GM15510 (cell line): ENCODE data around the gene PDE1C.

Experiments
- POLR2A ChIP-seq: IDR thresholded peaks from 3 replicates; pipeline ENCODE4 v1.6.1; 2011; ENCODE audit warnings: borderline replicate concordance; ENCODE audit not compliant: insufficient read length; ENCODE audit errors: extremely low read depth

The PDE1C gene

DNA sequence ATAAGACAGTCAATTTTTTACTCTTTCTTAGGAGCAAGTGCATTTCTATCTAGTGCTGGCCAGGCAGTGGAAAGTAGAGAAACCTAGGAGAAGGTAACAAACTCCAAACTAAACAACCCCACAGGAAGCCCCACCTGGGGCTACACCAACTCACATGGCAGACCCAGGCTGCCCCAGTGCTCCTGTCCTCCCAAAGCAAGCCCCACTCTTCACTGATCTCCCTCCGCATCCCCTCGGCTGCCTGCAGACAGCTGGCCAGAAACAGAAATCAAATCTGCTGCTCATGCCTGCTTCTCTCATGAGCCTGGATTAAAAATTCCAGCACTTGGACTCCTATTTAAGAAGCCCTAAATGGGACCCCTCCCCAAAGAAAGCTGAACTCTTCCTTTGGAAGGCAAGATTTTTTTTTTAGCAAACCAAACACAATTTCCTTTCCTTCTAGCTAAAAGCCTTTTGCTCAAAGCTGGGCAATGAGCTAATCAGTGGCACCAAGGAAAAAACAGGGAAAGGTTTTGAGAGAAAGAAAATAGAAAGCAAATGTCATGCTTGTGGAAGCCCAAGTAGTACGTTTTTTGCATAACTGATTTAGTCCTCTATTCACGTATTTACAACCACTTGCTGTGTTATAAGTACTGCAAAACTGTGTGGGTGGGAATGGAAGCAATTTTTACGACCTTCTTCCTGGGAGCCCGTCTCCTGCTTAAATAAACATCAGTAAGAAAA lies 10.8 kb downstream of the PDE1C start:
- no peak for TF ChIP-seq POLR2A

DNA sequence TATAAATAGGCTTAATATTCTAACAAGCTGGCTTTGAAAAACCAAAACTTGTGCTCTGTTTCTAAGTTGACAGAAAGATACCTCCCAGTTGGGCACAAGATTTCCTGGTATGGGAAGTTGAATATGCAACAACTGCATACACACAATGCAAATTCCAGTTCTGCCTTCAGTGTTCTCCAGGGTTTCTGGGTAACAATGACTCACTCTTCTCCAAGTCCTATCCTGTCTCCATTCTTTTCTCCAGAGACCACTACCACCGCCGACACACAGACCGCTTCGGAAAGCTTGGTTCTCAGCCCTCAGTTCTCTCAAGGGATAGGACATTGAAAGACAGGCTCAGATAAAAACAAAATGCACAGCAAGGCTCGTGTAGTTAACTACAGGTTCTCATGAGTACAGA lies 12.2 kb downstream of the PDE1C start:
- TF ChIP-seq POLR2A, result no peak

DNA sequence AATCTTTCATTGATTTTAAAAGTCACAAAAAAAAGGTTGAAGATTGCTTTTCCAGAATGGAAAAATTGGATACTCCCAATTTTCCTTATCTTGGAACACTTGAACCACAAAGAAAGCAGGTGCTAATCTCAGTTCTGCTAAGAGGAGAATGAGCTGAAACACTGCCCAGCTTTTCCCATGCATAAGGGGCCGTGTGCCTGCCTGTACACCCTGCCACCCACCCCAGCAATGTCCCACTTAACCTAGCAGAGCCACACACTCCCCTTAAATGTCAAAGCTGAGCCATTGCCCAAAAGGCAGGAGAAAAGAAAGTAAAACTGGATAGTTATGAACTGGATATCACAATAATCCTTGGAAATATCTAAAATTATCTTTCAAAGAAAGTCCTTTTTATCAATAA lies 13.4 kb downstream of the PDE1C start:
- TF ChIP-seq POLR2A, result no peak

DNA sequence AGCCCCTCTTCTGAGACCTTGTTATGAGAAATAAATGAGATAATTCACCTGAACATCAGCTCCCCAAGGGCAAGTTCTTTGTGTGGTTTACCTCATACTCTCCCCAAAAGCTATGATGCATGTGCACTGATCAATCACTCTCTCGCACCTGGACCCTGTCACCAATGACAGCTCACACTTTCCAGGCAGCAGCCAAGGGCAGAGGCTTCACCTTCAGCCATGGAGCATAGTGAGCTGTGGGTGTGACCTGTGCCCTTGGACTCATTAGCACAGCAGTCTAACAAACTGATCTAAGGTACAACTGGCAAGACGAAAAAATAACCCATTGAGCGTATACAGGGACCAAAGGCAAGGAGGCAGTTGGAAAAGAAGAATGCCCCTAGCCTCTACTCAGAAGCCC lies 17.0 kb downstream of the PDE1C start:
- TF ChIP-seq POLR2A, result no peak

DNA sequence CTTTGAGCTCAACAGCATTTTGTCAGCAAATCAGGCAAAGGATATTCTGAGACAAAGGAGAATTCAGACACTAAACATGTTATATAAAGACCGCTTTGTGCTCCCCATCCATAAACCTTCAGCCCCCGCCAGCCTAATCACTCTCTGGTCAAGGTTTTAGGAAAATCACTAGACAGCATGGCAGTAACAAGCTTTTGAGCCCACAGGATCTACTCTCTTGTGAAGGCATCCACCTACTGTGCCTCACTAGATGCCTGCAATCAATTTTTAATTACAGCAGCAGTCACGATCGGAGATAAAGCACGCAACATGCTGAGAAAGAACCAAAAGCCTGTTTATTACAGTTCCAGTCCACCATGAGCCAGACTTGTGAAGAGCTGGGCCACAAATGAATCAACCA lies 19.1 kb downstream of the PDE1C start:
- no peak for TF ChIP-seq POLR2A

DNA sequence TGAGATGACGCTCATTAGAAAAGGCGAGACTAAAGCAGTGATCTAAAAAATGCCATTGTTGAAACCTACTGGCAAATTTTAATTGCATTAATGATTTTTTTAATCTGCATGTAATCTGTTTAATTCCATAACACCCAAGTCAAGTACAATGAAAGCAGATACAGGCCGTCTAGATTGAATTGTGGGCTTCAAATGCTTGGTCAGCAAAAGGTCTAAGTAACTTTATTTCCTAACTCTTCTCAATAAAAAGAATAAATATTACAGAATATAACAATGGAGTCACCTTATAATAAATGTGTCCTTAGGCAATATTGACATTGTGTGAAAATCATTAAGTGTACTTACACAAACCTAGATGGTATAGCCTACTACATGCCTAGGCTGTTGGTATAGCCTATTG lies 20.6 kb downstream of the PDE1C start:
- no peak for TF ChIP-seq POLR2A

DNA sequence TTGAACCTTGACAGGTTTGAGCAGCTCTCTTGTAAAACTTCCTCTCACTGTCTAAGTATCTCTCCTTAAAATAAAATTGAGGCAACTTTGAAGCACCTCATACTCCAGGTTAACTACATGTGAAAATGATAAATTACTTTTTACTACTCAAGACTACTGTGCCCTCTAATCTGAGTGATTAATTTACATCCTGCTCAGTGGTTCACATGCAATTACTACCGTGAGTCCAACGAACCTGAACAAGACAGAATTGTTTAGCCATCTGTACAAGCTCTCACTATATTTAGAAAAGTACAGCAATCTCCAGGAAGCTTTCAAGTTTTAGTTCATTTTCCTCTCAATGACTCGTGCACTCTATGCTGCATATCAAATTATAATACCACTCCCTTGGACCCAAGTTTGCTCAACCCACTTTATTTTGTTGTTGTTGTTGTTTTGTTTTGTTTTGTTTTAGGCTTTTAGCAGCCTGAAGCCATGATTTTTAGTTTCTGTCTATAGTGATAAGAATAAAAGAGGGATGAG lies 21.2 kb downstream of the PDE1C start:
- no peak for TF ChIP-seq POLR2A

DNA sequence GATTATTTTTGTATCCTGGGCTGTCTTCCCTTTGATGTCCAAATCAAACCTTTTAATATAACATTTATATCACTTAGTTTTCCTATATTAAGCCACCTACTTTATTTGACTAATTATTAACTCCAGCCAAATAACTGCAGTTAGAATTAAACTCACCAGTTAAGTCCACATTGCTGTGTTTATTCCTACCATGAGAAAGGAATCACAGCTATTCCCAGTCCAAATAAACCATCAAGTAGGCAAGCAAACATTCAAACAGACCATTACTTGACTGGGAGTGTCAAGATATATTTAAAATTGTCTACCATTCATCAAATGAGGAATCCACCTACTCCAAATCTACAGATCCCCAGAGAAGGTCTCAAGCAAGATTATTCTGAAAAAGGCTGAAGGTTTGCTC lies 22.4 kb downstream of the PDE1C start:
- TF ChIP-seq POLR2A, result no peak

DNA sequence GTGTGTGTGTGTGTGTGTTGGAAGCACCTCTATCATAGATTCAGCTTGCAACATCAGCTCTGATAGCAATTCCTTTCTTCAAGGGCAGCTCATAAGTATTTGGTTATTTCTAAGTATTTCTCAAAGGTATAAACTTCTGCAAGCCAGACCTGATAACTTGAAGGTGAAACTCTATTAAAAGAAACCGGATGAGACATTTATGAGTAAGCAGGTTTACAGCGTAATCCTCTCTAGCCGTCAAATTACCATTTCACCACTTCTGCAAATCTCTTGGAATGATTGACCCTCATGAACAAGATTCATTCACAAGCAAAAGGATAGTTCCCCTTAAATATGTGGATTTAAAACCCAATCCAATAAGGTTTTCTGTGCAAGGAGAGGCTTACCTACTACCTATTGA lies 23.1 kb downstream of the PDE1C start:
- no peak for TF ChIP-seq POLR2A

DNA sequence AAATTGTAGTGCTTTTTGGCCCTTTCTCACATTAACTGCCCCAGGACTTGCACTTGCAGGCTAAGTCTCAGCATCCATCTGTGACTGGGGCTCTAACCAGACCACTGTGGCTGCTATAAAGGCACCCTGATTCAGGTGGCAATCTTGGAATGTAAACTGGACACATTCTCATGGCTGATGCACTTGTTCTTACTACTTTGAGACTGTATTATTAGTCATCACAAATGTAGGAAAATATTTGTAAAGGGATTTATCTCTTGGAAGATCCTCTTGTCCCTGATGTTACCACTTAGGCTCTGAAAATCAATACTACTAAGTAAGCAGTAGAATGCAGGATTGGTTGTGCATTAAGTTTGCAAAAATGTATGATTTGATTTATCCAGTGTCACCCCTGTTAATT lies 25.0 kb downstream of the PDE1C start:
- TF ChIP-seq POLR2A, result no peak

DNA sequence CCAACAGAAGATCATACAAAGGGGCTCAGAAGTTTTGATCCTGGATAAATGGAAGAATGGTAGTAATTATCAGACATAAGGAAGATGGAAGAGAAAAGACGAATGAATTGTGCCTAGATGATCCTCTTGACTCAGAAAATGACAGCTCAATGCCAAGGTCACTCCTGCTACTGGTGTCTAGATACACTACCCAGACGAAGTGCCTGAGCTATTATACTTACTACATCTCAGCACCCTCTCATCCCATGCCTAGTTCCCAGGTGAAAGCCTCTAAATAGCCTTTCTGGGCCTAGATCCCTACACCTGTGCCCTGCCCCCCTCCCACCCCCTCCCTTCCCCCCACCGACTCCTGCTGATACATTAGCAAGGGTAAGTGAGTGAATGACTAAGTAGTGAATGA lies 25.5 kb downstream of the PDE1C start:
- no peak for TF ChIP-seq POLR2A

DNA sequence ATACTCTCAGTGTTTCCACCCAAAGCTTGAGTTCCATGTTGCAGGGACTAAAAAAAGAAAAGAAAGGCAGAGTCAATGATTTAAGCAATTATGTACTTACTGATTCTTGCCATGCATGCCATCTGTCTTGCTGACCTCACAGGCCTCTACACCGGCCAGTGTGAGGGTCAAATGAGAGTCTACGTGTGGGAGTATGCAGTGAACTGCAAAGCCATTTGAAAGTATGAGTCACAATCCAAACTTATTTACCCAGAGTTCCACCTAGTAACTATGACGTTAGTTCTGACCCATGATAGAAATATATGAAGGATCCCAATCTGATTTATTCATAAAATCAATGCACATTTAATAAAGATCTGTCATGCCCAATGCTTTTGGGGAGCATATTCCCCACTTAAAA lies 26.5 kb downstream of the PDE1C start:
- TF ChIP-seq POLR2A, result no peak

DNA sequence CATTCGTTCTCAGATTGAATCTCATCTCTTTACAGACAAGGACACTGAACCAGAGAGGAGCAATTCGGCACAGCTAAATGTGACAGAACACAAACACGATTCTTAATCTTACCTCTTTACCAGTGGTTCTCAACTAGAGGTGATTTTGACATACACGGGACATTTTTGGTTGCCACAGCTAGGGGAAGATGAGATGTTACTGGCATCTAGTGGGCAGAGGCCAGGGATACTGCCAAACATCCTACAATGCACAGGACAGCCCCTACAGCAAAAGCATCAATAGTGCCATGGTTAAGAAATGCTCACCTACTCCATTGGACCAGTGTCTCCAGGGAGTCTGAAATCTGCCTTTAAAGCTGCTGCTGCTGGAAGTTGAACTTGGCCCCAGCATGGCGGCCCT lies 27.3 kb downstream of the PDE1C start:
- TF ChIP-seq POLR2A, result no peak

DNA sequence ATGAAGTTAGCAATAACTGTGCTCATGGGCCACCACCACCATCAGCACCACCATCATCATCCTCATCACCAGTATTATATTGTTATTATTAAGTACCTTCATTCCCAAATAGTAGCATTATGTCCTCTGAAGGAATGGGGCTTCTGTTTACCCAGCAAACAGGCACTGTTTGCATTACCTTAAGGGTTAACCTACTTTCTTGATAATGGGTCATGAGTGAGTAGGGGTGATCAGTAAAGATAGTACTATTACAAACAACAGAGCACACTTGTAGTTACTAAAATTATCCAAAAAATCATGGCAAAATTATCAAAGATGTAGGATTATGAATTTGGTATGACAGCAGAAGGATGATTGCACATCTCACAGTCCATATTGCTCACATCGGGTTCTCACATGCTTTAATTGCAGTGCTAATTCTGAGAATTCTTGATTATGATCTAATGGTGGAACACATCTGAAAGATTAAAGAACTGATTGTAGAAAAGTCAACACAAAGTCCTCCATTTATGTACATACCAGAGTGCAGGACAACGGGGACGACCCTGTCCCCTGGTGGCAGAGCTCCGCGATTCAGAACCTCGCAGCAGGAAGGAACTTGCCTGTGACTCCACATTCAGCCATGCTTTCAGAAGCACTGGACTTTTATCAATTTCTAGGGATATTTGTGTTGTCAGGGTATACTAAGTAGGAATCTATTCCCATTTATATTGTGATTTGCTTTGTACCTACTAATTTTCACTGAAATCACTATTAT lies 31.0 kb downstream of the PDE1C start:
- no peak for TF ChIP-seq POLR2A

DNA sequence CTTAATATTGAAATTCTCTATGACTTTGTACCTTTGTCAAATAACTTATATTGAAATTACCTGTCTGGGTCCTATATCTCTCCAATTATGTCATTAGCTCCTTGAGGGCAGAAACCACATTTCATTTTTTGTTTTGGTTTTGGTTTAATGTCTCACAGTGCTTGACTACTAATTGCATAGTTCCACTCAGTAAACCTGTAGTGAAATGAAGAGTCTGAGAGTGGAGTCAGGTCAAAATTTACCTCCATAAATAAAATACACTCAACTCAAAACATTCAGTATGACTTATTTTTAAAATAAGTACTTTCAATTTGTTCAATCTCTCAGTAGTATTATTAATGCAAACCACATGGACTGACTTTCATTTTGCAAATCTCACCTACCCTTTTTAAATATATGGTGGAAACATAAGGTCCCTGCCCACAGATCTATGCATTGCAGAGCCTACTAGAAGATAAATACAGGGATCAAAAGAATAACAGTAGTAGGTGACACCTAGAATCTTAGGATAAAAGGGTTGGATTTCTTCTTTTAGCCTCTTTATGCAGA lies 32.5 kb downstream of the PDE1C start:
- TF ChIP-seq POLR2A, result no peak

DNA sequence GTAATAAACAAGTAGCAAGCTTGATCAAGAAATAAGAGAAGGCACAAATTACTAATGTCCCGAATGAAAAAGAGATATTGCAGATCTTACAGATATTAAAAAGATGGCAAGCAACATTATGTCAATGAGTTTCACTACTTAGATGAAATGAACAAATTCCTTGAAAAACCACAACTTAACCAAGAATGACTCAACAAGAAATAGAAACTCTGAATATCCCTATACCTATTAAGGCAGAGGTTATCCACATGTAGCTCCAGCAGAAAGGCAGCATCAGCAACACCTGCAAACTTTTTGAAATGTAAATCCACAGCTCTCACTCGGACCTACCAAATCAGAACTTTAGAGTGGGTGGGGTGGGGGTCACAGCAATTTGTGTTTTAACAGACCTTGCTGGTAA lies 33.6 kb downstream of the PDE1C start:
- no peak for TF ChIP-seq POLR2A
